ENCODE measurements around the gene MANF.
A peak's percentile ranks its signal among the peaks of the same experiment; 100 is the strongest.

MANF gene

DNA sequence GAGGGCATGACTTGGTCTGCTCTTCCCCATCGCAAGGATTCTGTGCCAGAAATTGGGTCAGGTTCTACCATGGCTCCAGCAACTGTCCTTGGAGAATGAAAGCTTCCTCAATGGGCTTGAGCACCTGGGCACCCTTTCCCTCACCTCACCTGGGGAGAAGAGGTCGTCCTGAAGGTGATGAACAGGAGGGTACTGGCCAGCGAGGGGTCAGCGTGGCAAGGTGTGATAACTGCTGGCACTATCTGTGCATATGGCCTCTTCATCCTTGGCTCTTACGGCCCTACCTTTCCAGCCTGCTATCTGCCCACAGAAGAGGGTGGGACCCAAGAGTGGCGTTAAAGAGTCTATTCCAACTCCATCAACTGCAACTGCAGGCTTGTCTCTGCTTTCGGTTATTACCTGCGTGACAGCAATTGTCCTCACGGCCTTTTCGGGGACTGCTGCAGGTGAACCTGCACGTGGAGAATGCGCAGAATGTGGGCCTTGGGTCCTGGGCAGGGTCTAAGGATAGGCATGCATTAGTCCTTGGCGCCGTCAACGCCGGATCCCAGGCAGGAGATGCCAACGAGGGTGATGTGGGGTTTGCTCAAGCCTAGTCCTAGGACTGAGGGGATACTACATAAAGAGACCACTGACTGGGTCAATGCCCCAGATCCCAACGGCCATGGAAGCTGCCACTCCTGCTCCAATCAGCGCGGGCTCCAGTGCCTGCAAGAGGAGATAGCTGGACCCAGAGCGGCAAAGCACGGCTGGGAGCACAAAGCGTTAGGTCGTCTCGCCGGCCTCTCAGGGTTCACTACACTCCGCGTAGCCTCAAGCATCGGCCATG is 5.4 kb downstream of the MANF start:
- no peak for DNase-seq (ENCODE audit: low read depth)

GRCh38 chr3:51391075-51391565 is 6.0 kb downstream of the MANF start, which contains the start of gene RBM15B:
RBM15B (plus strand) TSS chr3:51391285; CDS start chr3:51391400, 115 bp downstream.
- DNase-seq (ENCODE audit: low read depth): peak; percentile 97

- DNase-seq (ENCODE audit: low read depth): peak; percentile 34
Observed at GRCh38 chr3:51391566-51392354, 6.7 kb downstream of the MANF start.

DNA sequence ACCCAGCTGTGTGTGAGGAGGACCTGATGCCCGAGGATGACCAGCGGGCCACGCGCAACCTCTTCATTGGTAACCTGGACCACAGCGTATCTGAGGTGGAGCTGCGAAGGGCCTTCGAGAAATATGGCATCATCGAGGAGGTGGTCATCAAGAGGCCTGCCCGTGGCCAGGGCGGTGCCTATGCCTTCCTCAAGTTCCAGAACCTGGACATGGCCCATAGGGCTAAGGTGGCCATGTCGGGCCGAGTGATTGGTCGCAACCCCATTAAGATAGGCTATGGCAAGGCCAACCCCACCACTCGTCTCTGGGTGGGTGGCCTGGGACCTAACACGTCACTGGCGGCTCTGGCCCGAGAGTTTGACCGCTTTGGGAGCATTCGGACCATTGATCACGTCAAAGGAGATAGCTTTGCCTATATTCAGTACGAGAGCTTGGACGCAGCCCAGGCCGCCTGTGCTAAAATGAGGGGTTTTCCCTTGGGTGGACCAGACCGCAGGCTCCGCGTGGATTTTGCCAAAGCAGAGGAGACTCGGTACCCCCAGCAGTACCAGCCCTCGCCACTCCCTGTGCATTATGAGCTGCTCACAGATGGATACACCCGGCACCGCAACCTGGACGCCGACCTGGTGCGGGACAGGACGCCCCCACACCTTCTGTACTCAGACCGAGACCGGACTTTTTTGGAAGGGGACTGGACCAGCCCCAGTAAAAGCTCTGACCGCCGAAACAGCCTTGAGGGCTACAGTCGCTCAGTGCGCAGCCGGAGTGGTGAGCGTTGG is 7.5 kb downstream of the MANF start:
- no peak for DNase-seq (ENCODE audit: low read depth)

- no peak for DNase-seq (ENCODE audit: low read depth)
Observed at GRCh38 chr3:51393134-51393495, 8.0 kb downstream of the MANF start.

DNA sequence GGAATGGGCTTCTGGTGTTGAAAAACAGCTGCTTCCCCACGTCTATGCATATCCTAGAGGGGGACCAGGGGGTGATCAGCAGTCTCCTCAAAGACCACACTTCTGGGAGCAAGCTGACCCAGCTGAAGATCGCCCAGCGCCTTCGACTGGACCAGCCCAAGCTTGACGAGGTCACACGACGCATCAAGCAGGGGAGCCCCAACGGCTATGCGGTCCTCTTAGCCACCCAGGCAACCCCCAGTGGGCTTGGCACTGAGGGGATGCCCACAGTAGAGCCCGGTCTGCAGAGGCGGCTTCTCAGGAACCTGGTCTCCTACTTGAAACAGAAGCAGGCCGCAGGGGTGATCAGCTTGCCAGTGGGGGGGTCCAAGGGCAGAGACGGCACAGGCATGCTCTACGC is 8.5 kb downstream of the MANF start:
- no peak for DNase-seq (ENCODE audit: low read depth)

GRCh38 chr3:51394541-51394940 is 9.4 kb downstream of the MANF start:
- DNase-seq (ENCODE audit: low read depth): no peak

DNA sequence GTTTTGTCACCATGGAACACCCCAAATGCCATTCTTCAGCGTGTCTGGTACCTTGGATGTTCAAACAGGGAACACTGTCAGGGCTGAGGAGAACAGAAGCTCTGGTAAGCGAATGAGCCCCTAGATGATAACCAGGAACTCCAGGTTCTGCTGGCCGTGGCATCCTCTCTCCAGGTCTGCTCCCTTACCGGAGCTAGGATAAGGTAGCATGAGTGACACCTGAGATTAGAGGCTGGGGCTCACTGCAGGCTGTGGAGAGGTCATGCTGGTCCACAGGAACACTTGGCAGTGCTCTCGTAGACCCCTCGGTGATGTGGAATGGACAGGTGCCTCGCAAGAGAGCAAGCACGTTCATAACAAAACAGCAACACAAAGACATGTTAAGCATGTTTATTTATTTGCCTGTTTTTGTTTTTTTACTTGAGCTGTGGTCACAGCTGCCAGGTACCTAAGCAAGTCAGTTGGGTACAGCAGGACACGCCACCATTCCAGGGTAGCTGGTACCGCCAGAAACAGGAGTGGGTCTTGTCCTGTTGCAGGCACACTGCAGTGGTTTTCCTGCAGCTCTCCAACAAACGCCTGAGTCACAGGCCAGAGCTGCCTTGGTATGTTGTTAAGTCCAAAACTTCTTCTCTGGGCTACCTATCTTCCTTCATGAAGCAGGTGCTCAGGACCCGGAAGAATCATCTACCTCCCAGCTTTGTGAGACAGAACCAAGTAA is 10.6 kb downstream of the MANF start:
- DNase-seq (ENCODE audit: low read depth): no peak

- DNase-seq (ENCODE audit: low read depth): no peak
Observed at GRCh38 chr3:51396401-51396800, 11.3 kb downstream of the MANF start.

GRCh38 chr3:51397392-51397791 is 12.3 kb downstream of the MANF start:
- no peak for DNase-seq (ENCODE audit: low read depth)

DNA sequence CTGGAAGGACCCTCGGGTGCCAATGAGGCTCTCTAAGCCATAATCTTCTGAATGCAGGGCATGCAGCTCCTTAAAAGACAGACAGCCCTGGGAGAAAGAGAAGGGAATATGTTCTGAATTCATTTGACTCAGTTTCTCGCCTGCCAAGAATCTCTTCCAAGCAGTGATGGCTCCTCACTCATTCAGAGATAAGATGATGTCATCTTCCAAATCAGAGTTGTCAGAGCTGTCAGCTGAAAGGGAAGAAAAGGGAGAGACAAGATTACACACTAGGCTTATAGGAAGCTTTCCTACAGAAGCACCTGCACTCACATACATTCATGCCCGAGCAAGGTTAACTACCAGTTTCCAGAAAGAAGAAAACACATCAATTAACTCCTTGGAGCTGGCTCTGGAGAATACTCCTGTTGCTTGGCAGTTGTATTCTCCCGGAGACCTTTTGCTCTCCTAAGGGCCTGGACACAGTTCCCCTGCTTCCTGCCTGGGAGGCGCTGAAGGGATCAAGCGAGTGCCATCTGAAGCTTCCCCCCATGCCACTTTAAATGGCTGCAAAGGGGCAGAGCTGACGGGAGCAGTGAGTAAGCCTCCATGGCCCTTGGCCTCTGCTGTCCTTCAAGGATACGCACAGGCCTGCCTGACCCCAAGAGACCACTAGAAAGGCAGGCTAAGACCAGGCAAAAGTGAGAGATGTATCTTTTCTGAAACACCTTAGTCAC is 13.7 kb downstream of the MANF start:
- no peak for DNase-seq (ENCODE audit: low read depth)

GRCh38 chr3:51400166-51400565 is 15.1 kb downstream of the MANF start:
- no peak for DNase-seq (ENCODE audit: low read depth)

DNA sequence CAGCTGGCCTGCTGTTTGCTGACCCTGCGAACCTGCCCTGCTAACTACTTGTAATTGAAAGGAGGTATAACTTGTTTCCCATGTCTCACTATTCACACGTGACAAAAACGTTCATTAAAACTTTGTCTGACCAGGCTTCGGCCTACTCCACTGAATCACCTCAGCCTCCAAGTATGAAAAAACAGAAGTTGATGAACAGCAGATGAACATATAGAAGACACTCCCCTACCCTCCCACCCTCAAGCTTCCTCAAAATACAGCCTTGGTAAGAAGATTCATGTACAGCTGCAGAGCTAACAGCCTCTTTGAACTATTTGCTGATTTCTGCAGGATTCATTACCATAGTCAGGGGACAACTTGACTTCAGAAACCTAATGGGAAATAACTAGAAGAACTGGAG is 16.6 kb downstream of the MANF start:
- DNase-seq (ENCODE audit: low read depth): no peak

- no peak for DNase-seq (ENCODE audit: low read depth)
Observed at GRCh38 chr3:51403675-51404074, 18.6 kb downstream of the MANF start.

DNA sequence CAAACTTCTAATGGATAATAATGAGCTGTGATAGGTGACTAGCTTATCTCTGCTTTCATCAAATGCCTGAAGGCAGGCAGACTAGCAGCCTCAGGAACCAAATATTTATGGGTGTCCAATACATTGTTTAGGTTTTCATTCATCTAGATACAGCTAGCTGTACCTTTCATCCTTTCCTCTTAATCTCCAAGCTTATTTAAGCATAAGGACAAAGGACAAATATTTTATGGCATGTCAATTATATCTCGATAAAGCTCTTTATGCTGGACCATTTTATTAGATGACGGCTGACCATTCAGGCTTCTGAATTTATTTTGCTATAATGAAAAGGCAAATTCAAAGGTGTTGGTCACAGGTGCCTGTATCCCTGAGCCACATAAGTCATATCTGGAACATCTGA is 22.9 kb downstream of the MANF start:
- DNase-seq (ENCODE audit: low read depth): no peak

- no peak for DNase-seq (ENCODE audit: low read depth)
Observed at GRCh38 chr3:51408813-51409212, 23.7 kb downstream of the MANF start.

DNA sequence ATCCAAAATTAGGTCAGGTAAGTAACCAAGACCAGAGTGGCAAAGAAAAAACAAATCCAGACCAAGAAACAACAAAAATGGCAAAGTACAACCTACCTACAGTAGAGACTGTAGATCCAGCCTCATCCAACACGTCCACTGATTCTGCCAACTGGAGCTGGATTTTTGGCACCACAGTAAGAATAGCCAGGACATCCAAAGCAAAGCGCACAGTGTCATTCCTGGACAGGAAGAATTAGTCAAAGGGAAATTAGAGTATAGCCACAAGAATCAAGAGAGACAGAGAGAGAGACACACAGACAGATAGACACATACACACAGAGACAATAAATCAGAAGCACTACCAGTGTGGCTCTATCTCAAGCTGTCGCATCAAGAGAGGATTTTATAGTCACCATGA is 37.1 kb downstream of the MANF start:
- no peak for DNase-seq (ENCODE audit: low read depth)

- DNase-seq (ENCODE audit: low read depth): no peak
Observed at GRCh38 chr3:51426921-51427320, 41.8 kb downstream of the MANF start.

GRCh38 chr3:51429138-51429537 is 44.0 kb downstream of the MANF start:
- DNase-seq (ENCODE audit: low read depth): no peak

GRCh38 chr3:51434110-51434509 is 49.0 kb downstream of the MANF start:
- no peak for DNase-seq (ENCODE audit: low read depth)

GRCh38 chr3:51434746-51435327 is 49.7 kb downstream of the MANF start:
- DNase-seq (ENCODE audit: low read depth): no peak
